HPDE6-E6E7 (cell line): ENCODE results near the gene LURAP1L.

Experiments used
- DNase-seq: peaks from one replicate; pipeline ENCODE4 v3.0.0; 2011; ENCODE audit warnings: missing footprints; ENCODE audit errors: extremely low spot score

Gene LURAP1L, protein sequence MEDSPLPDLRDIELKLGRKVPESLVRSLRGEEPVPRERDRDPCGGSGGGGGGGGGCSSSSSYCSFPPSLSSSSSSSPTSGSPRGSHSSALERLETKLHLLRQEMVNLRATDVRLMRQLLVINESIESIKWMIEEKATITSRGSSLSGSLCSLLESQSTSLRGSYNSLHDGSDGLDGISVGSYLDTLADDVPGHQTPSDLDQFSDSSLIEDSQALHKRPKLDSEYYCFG

DNA sequence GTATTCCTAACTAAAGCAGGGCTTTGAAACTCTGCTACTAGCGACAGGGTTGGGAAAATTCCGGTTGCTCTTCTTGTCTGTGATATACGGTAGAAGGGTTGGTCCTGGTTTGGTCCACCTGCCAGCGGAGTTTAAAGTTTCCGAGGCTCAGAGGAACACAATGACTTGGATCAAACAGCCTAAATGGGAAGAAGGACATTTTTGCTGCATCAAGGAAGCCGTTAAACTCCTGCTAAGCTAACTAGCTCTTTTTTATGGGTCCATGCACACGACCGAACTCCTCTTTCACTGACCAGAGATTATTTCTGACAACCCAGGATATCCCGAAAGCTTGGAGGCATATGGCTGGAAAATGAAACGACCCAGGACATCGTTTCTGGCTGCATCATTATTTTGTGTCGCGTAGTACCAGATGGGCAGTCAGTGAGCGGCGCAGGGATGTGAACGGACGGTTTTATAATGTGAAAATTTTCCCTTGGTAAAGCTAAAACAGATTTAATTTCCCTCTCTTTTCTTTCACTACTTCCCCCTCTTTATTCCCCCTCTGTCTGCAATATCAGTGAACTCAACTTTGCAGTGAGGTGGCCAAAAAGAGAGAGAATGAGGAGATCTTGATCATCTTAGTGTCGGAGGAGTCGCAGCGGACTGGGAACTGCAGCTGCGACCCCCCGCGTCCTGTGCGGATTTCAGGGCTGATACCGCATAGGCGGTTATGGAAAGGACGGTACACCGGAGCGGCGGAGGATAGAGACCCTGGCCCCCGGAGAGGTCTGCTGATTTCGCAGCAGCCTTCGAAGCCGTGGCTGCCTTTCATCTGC is at the start of gene LURAP1L:
LURAP1L (plus strand) TSS at position 160 of the 818 bp plus-strand sequence. CDS start 696 bp downstream, outside the sequence.
- DNase-seq = no peak

- DNase-seq = no peak
Observed at GRCh38 chr9:12726795-12727194, 48.0 kb upstream of the LURAP1L start.

- no peak for DNase-seq
Observed at GRCh38 chr9:12730198-12730597, 44.6 kb upstream of the LURAP1L start.

- no peak for DNase-seq
Observed at GRCh38 chr9:12730927-12731326, 43.9 kb upstream of the LURAP1L start.

DNA sequence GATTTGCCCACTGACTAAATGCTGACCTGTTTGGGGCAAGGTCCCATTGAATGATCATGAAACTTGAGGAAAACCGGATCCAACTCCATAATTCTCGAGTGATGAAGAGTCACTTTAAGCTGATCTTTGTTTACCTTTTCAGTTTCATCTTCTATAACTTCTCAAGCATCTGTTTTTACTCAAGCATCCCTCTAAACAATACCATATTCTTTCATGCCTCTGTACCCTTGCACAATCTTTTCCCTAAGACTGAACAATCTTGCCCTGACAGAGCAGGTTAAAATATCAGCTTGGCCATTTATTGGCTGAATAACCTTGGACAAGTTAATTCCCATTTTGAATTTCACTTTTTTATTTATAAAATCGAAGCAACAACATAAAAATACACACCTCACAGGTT is 41.8 kb upstream of the LURAP1L start:
- DNase-seq = no peak

DNA sequence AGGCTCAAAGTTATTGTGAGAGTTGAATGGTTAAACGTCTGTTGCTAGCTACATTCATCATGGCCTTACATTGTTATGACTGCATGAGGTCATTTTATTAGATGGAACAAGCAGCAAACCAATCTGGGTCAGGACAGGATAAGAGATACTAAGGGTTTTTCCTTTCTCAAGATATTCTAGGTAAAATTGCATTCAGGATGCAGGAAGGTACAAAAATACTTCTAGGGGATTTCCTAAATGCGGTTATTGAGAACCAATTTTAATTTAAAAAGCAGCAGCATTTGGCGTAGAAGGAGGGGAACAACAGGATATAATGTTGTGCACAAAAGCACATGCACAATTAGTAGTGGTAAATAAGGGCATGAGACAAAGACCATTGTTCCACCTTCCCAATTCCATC is 39.2 kb upstream of the LURAP1L start:
- DNase-seq = no peak

DNA sequence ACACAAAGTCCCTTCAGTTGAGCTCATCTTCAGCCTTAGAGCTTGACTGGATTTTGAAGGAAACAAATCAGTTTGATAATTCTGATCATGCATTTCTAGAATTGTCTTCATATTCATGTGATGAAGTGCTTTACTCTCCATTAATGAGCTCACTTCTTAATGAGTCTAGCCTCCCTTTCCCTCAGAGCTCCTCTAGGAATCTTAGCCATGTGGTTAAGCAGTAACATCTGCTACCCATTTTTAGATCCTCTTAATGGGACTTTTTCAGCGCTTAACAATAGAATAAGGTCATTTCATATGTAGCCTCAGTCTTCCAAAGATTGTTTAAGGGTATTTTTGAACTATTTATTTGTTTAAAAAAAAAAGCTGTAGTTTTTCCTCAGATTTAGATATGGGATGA is 36.9 kb upstream of the LURAP1L start:
- no peak for DNase-seq

DNA sequence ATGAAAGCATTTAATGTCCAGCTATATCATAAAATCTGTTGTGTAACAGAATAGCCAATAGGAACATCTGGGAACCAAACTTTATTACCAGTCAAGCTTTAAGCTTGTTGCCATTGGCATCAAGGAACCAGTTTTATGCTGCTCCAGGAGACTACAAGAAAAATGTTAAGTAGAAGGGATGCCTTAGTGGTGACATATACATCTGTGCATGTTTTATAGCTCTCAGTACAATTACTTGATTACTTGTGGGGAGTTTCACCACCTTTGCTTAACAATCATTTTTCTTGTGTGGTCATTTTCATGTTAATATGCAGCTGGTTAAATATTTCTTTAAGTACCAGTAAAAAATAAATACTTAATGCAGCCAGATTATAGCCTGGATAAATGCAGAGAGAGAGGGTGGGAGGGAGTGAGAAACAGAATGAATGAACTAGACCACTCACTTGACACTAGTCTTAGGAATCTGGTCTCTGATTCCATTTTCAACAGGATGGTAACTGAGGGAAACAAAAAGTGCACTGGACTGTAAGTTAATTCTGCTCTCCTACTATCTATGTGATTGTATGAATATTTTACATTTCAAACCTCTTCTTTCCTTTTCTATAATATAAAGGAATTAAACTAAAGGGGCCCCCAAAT is 35.7 kb upstream of the LURAP1L start:
- no peak for DNase-seq

- peak; percentile 12 for DNase-seq
Observed at GRCh38 chr9:12740845-12741244, 34.0 kb upstream of the LURAP1L start.

GRCh38 chr9:12748016-12748415 is 26.8 kb upstream of the LURAP1L start:
- DNase-seq = no peak

GRCh38 chr9:12748954-12749353 is 25.9 kb upstream of the LURAP1L start:
- DNase-seq = no peak

DNA sequence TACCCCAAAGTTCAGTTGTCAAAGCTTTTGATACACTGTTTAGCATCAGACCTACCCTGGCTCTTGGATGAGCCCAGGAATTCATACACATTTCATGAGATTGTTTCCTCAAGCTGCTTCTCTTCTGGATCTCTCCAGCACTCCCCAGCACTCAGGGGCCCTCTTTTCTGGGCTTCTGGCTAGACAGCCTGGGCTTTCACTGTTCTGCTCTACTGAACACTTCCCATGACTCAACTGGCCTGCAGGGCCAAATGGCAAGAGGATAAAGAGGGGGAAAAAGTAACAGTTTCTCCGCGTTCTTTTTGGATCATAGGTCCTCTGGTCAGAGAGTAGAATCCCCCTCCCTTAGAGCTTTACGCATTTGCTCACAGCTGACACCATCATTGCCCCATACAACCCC is 20.9 kb upstream of the LURAP1L start:
- DNase-seq = no peak

GRCh38 chr9:12759761-12760160 is 15.1 kb upstream of the LURAP1L start:
- DNase-seq = no peak

GRCh38 chr9:12760758-12761157 is 14.1 kb upstream of the LURAP1L start:
- no peak for DNase-seq

DNA sequence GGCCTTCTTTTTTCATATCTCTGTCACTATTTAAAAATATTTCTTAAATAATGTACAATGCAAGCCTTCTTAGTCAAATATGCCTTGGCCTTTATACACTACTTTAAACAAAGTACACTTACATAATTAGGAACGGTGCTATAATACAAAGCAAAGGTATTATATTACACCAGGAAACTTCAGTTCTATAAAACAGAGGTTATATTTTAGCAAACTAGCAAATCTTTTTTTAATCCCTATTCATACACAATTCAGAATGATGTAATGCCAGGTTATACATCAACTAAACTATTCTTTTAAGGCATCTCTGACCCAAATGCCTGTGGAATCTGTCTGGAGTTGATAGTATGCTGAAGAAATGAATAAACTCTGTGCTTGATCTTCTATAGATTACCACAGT is 10.7 kb upstream of the LURAP1L start:
- DNase-seq = no peak

- DNase-seq = no peak
Observed at GRCh38 chr9:12765088-12765798, 9.6 kb upstream of the LURAP1L start.

- DNase-seq = no peak
Observed at GRCh38 chr9:12766357-12766756, 8.5 kb upstream of the LURAP1L start.

DNA sequence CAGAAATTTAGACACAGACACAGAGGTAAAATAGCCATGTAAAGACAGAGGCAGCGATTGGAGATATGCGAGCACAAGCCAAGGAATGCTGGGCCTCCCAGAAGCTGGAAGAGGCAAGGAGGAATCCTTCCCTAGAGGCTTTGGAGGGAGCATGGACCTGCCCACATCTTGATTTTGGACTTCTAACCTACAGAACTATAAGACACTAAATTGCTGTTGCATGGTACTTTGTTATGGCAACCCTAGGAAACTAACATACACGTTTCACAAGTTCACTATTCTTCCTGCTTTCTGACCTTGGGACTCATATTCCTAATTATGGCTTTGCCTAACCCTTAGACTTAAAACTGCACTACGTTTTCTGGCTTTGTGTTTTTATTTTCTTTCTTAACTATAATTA is 4.6 kb upstream of the LURAP1L start:
- no peak for DNase-seq

- no peak for DNase-seq
Observed at GRCh38 chr9:12771891-12772290, 2.9 kb upstream of the LURAP1L start.

GRCh38 chr9:12773562-12773961 is 1.3 kb upstream of the LURAP1L start:
- DNase-seq = no peak

DNA sequence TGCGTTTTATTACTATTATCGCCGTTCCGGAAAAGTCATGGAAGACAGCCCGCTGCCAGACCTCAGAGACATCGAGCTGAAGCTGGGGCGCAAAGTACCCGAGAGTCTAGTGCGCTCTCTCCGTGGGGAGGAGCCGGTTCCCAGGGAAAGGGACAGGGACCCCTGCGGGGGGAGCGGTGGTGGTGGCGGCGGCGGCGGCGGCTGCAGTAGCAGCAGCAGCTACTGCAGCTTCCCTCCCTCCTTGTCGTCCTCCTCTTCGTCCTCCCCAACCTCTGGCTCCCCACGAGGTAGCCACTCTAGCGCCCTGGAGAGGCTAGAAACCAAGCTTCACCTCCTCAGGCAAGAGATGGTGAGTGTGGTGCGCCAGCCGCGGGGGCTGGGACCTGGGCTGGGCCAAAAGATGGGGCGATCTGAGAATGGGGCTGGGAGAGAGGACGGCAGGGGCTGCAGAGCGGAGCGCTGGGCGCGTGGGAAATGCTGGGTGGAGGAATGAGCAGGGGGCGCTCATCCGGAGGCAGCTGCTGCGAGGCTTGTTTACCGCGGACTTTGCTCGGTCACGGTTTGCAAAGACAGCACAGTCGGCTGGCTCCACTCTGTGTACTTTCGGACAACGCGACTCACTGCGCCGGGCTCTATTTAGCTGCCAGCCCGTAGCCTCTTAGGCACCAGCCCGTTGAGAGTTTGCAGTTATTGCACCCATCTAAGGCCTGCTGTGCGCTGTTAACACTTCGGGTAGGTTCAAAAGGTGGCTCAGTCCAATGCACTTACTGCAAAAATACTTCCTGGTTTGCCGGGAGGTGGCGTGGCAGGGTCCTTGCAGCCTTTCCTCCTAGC is 1.1 kb downstream of the LURAP1L start:
- DNase-seq = no peak
